Measurements from ENCODE around the gene RPS19.
"Not testable (repeated sequence)": the region's sequence is repeated elsewhere in the genome, so short reads cannot be mapped to it uniquely, and the experiment has no call there.

Gene RPS19

DNA sequence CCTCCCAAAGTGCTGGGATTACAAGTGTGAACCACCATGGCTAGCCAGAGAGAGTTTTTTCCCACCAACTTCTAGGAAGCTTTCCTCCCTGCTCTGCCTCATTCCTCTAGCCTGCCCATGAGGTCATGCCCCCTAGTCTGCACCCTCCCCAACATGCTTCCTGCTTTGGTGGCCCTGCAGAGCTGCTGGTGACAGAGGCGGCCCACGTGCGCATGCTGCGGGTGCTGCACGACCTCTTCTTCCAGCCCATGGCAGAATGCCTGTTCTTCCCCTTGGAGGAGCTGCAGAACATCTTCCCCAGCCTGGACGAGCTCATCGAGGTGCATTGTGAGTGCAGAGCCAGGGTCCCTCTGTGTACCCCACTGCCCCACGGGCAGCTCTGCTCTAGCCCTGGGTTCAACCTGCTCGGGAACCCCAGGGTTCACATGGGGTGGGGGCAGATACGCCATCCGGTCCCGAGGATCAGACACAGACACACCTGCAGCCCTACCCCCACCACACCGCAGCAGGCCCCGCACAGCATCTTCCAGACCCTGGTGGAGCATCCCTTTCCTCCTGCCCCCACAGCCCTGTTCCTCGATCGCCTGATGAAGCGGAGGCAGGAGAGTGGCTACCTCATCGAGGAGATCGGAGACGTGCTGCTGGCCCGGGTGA lies 41.8 kb downstream of the RPS19 start:
- DNase-seq (ENCODE audit: low spot score), result no peak

DNA sequence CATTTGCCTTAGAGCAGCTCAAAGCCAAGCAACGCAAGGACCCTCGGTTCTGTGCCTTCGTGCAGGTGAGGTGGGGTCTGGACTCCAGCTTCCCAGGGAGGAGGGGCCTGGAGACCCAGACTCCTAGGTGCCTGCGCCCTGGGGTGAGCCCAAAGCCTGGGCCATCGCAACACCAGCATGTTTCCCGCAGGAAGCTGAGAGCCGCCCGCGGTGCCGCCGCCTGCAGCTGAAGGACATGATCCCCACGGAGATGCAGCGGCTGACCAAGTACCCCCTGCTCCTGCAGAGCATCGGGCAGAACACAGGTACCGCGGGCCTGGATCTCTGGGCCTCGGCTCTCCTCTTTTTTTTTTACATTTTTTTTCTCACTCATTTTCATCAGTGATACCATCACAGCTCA lies 42.5 kb downstream of the RPS19 start:
- DNase-seq (ENCODE audit: low spot score), result no peak

DNA sequence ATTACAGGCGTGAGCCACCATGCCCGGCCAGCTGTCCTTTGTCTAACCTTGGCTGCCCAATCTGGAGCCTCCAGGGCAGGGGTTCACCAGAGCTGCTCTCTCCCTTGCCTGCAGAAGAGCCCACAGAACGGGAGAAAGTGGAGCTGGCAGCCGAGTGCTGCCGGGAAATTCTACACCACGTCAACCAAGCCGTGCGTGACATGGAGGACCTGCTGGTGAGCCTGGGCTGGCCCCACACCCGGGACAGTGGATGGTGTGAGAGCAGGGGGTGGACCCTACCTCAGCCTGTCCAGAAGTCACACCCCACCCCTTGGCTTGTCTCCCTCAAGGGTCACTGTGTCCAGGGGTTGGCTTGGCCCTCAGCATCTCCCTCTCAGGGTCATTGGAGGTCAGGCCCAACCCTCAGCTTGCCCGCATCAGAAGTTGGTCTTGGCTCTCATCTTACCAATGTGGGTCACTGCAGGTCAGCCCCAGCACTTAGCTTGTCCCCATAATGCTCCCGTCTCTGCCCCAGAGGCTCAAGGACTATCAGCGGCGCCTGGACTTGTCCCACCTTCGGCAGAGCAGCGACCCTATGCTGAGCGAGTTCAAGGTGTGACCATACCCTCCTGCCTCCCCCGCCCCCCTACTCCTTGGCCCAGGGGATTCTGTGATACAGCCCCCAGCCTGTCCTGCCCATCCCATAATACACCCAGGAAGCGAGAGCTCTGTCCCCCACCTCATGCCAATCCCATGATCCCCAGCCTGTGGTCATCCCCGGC lies 43.3 kb downstream of the RPS19 start:
- no peak for DNase-seq (ENCODE audit: low spot score)

DNA sequence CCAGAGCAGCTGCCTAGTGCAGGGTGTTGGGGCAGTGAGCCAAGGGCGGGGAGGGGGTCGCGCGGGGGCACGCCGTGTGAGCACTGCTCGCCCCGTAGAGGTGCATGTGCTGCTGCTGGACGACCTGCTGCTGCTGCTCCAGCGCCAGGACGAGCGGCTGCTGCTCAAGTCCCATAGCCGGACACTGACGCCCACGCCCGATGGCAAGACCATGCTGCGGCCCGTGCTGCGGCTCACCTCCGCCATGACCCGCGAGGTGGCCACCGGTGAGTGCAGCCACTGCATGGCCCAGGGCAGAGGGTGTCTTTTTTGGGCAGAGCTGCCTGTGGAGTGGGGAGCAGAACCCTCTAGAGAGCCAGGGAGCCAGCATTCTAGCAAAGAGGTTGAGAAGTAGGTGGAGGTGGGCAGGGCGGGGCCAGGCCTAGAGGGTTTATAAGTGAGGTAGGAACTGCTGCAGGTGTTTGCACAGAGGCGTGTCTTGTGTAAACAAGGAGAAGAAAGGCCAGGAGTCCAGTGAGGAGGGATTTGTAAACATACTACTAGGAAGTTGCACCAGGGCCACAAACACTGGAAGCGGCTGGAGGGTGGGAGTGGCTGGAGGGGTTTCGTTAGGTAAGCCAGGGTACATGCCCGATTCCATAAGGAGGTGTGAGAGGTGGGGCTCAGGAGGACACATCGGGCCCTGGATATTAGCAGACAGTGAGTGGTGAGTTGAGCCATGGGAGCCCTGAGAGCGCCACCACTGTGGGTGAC lies 44.2 kb downstream of the RPS19 start:
- no peak for DNase-seq (ENCODE audit: low spot score)

DNA sequence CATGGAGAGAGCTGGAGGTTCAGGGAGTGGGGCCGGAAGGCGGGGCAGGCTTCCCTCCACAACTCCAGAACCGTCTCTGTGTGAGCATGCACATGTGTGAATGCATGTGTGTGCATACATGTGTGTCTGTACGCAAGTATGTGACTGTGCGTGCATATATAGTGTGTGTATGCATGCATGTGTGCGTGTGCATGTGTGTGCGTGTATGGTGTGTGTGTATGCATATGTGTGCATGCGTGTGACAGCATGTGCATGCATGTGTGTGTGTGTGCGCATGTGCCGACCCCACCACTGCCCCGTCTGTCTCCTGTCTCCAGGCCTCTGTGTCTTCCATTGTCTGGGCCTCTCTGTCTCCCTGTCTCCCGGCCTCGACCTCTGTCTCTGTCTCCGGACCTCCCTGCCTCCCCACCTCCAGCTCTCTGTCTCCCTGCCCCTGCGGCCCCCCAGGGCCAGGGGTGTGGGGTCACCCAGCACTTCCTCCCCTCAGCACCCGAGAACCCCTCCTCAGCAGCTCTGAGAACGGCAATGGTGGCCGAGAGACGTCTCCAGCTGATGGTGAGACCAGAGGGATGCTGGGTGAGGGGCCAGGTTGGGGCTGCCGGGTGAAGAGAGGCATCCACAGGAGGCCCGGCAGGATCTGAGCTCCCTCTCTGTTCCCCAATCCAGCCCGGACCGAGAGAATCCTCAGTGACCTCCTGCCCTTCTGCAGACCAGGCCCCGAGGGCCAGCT lies 45.4 kb downstream of the RPS19 start:
- no peak for DNase-seq (ENCODE audit: low spot score)

DNA sequence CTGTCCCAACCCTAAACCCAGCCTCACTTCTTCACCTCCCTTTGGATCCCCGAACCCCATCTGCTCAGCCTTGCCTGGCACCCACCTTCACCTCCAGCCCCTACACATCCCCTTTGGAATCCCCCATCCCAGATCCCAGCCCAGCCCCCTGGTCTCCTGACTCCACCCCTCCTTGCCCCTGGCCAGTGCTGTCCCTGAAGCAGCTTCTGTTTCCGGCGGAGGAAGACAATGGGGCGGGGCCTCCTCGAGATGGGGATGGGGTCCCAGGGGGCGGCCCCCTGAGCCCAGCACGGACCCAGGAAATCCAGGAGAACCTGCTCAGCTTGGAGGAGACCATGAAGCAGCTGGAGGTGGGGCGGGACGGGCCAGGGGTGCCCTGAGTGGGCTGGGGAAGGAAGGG lies 46.2 kb downstream of the RPS19 start:
- no peak for DNase-seq (ENCODE audit: low spot score)

DNA sequence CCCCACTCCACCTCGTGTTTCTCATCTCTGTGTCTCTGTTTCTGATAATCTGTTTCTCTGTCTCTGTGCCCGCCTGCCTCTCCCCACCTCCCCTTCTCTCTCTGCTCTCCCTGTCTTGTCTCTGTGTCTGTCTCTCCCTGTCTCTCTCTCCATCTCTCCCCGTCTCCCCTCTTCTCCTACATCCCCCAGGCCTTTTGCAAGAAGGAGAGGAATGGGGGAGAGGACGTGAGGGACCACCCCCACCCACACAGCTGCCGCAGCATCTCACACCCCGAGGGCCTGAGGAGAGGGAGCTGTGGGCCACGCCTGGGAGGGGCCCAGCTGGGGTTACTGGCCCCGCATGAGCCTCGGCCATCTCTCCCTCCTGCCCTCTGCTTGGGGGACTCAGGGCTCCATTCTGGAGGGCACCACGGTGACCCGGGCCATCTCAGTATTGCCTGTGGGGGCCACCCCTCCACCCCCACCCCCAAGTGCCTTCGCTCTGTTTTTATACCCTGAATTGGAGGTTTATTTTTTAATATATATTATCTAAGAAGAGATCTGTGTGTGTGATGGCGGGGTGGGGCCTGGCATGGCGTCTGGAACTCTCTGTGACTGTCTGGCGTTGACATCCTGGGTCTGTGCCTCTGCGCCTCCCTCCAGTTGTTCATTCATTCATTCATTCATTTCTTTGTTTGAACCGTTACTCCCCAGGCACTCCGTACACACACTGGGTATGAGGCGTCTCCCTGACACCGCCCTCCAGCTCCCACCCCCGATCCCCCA lies 47.0 kb downstream of the RPS19 start:
- no peak for DNase-seq (ENCODE audit: low spot score)

DNA sequence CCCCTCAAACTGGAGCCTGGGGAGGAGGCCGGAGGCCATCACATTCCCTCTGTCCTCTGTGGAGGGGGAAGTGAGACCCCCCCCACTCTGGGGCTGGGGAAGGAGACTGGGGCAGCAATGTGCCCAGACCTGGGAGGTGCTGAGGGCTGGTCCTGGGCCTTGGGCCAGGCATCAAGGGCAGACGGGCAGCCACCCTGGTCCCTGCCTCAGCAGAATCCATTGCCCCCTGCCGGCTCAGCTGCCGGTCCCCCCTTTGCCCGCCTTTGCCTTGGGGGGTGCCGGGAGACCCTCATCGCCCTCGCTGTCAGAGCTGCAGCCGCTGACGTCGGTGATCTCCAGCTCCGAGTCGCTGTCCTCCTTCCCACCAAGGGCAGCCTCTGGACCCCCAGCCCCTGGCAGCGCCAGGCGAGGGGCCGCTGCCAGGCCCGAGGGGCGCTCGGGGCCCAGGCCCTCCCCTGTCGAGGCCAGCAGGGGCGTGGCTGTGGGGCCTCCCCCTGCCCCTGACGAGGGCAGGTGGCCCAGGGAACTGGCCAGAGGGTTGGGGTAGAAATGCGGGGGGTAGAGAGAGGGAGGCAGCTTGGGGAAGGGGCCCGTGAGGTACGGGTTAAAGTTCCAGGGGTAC lies 48.0 kb downstream of the RPS19 start:
- DNase-seq (ENCODE audit: low spot score), result no peak

DNA sequence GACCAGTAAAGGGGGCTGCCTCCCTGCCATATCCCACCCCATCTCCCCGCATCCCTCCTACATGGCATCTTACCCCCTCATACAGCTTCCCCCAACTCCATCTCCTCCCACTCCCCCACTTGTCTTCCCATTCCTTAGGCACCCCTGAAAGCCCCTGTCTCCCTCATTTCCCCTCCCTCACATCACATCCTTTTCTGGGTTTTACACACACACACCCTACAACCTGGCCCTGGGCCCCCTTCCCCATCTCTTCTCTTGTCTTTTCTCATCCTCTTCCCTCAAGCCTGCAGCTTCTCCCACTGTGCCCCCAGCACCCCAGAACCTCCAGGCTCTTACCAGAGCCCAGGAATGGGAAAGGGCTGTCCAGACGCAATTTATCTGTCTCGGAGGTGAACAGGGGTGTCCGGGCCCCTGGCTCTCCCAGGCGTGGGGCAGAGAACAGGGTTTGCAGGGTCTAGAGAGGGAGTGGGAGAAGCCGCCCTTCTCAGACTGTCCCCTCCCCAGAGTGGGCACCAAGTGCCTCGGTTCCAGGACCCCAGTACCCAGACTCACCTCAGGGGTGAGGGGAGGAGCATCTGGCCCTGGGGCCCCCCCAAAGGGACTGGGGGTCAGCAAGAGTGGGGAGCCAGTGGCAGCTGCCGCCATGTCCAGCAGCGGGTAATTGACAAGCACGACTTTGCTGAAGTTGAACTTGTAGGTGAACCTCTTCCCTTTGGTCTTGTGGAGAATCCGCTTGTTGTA lies 48.8 kb downstream of the RPS19 start:
- no peak for DNase-seq (ENCODE audit: low spot score)

DNA sequence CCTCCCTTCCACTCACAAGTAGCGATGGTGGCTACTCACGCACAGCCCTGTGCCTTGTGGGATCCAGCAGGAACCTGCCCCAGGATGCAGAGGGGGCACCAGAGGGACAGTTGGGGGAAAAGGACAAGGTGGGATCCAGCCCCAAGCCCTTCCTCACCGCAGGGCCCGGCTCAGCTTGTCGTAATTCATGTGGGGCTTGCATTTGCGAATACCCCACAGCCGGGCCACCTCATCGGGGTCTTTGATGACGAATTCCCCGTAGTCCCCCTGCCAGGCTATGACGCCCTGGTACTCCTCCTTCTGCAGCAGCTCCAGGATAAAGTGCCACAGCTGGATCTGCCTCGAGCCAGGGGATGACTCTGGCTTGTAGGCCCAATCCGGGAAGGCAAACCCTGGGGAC lies 49.7 kb downstream of the RPS19 start:
- DNase-seq (ENCODE audit: low spot score), result no peak

DNA sequence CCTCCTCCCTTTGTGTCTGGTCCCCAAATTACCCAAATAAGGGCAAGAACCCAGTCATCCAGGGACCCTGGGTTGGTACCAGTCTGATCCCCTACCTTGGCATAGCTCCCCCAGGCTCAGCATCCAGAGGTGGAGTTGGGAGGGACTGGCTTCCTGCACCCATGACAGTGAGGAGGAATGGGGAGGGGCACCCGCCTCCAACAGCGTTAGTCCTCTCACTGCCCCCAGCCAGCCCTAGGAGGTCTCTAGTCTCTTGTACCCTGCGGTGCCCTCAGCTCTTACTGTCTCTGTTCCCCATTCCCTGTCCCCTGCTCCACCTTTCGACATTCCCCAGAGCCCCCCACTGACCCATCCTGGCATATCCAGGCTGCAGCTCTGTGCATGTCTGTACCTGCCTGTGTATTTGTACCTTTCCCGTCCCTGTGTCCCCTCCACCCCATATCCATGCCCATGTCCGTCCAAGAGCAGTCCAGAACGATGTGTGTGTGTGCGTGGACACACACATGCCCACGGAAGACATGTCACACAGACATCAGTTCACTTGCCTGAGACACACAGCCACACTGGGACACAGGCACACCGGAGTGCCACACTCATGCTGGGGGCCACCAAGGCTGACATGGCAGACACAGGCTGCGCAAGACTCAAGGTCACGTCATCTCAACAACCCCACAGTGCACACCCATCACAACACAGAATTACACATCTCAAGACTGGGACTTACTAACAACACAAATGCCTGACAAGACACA lies 50.4 kb downstream of the RPS19 start:
- DNase-seq (ENCODE audit: low spot score), result no peak

DNA sequence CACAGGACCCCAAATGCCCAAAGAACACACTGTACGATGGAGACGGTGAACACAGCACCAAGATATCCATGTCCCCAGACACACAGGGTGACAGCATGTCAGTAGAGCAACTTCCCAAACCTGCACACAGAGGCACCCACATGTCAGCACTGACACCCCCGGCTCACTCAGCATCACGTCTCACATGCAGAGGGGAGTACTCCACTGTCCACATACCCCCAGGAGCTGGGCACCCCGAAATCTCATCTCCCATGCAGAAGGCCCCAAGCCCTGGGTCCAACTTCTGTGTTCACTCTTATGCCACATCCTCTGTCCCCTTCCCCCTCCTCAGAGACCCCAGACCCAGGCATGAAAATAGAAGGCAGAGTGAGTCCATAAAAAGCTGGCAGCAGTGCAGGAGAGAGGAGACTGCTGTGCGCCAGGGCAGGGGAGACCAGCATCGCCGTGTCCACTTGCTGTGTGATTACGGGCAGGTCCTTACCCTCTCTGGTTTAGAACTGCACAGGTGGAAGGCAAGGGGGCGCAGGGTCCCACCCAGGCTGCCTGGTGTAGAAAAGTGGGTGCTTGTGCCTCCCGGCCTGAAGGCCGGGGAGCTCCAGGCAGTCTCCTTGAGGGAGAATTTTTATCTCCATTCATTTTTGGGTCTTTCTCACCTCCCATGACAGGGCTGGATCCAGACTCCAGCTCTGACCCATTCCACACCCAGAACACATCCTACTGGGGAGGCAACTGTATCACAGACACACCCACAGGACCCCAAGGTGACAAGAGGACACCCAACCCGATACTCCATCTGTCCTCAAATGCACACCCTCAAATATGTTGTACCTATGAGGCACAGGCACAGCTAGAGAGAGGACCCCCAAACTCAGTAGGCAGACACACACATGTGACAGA lies 51.2 kb downstream of the RPS19 start:
- DNase-seq (ENCODE audit: low spot score), result no peak

DNA sequence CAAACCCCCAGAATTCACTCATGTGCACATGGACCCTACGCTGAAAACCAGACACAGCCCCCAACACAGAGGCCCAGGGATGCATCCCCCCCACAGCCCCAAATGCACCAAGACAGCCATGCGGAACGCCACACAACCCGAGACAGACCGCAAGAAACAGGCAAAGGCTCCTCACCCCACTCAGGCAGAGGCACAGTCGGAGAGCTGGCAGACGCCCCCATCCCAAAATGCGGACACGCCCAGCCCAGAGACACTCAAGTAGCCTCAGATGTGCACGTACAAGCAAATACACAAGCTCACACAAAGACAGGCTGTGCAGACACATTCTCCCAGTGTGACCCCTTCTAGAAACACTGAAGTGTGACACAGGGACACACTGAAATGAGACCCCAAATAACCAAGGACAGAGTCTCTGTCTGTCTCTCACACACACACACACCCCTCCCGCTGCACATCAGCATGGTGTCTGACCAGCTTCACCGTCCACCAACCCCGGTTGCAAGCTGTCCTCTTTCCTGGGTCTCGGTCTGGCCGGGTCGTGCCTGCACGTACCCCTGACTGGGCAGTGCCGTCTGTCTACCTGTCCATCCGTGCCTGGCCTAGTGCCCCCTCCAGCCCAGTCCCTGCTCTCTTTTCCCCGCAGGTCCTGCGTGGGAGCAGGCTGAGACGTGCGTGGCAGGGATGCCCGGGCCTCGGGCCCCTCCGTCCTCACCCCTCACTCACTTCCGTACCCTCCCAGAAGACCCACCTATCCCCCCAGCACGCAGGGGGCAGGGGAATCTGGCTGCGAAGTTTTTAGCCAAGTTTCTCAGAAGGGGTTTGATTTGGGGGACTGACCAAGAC lies 52.1 kb downstream of the RPS19 start:
- no peak for DNase-seq (ENCODE audit: low spot score)

DNA sequence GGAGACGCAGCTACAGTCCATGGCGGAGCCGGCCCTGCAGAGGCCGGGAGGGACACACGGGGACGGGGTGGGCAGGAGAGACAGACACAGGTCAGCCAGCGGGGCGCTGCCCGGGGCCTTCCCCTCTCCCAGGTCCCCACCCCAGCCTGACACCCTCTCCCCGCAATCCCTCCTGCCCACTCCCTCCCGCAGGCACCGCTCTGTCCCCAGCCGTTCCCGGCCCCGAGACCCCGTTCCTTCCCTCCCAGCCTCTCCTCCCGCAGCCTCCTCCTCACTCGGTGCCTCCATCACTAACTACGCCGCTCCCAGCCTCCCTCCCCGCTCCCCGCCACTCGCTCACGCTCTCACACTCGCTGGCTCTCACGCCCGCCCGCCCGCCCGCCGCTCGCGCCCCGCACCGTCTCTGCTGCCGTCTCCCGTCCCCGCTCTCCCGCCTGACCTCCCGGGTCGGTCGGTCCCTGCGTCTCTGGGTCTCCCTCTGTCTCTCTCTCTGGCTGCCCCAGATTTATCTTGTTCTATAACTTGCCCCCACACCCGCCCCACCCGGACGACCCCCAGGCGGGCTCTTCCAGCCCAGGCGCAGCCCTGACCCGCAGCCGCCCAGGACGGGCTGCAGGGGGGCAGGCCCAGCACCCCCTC lies 53.0 kb downstream of the RPS19 start:
- no peak for DNase-seq (ENCODE audit: low spot score)

DNA sequence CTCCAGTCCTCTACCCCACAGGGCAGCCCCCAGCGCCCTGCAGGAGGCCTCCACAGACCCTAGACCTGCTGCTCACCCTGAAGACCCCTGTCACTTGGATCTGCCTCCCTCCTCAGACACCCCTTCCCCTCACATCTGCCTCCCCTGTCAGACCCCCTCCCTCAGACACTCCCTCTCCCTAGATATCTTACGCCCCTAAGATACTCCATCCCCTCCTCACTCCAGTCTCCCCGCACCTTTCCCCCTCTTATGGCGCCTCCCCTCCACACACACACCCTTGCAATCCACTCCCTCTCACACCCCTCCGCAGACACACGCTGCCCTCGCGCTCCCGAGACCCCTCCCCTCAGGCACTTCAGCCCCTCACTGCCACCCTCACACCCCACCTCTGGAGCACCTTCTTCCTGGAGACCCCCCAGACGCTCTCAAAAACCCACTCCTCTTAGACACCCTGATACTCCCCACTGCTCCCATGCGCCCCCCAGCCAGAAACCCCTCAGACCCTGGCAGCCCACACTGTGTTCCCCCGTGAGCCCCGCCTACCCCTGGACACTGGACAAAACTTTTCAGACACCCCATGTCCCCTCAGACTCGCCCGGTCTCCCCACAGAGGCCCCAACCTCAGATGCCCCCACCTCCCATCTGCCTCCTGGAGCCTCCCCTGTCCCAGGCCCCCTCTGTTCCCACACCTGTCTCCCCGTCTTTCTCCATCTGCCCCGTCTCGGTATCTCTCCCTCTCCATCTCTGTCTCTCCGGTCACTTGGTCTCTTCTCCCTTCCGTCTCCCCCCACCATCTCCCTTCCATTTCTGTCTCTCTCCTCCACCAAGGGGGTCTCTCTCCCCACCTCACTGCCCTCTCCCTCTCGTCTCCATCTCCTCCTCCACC lies 53.7 kb downstream of the RPS19 start:
- DNase-seq (ENCODE audit: low spot score), result no peak

DNA sequence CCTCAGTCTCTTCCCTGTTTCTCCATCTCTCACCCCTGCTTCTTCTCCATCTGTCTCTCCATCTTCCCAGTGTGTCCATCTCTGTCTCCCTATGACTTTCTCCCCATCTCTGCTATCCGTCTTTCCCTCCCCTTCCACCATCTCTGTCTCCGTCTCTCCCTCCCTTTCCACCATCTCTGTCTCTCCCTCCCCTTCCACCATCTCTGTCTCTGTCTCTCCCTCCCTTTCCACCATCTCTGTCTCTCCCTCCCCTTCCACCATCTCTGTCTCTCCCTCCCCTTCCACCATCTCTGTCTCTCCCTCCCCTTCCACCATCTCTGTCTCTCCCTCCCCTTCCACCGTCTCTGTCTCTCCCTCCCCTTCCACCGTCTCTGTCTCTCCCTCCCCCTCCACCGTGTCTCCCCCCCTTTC lies 54.4 kb downstream of the RPS19 start:
- not testable (repeated sequence) for DNase-seq (ENCODE audit: low spot score)
